Activated CD4-positive, alpha-beta T cell treated with anti-CD3 and anti-CD28 coated beads, Interleukin-2, amount 50 U/mL, for 24 hours (primary cell): ENCODE results near the gene ZMYND8.
A peak's percentile ranks its signal among the peaks of the same experiment; 100 is the strongest.
"Not testable (repeated sequence)": the region's sequence is repeated elsewhere in the genome, so short reads cannot be mapped to it uniquely, and the experiment has no call there.

Source experiments
- DNase-seq, 2 donors: peaks; one replicate each; pipeline ENCODE4 v3.0.0-alpha.2; 2020; ENCODE audit warnings: low read depth in 1 of 2, low spot score in 1 of 2

Gene ZMYND8

GRCh38 chr20:47181056-47181862 lies 175.2 kb downstream of the ZMYND8 start:
- peak in 1 of 2 donors; percentile 4 for DNase-seq

- DNase-seq: no peak
Measured at GRCh38 chr20:47179267-47179666, 177.2 kb downstream of the ZMYND8 start.

- no peak for DNase-seq
Measured at GRCh38 chr20:47178851-47179250, 177.6 kb downstream of the ZMYND8 start.

- no peak for DNase-seq
Measured at GRCh38 chr20:47178277-47178676, 178.2 kb downstream of the ZMYND8 start.

GRCh38 chr20:47176217-47176616 lies 180.3 kb downstream of the ZMYND8 start:
- not testable (repeated sequence) for DNase-seq

- no peak for DNase-seq
Measured at GRCh38 chr20:47175493-47175892, 181.0 kb downstream of the ZMYND8 start.

GRCh38 chr20:47174456-47175243 lies 181.8 kb downstream of the ZMYND8 start:
- no peak for DNase-seq

GRCh38 chr20:47173596-47174216 lies 182.8 kb downstream of the ZMYND8 start:
- no peak for DNase-seq

GRCh38 chr20:47172579-47172978 lies 183.9 kb downstream of the ZMYND8 start:
- no peak for DNase-seq

- DNase-seq: no peak
Measured at GRCh38 chr20:47167846-47168245, 188.7 kb downstream of the ZMYND8 start.

GRCh38 chr20:47165376-47165865 lies 191.1 kb downstream of the ZMYND8 start:
- DNase-seq: no peak

GRCh38 chr20:47164140-47164539 lies 192.4 kb downstream of the ZMYND8 start:
- DNase-seq: no peak

GRCh38 chr20:47161411-47161810 lies 195.1 kb downstream of the ZMYND8 start:
- DNase-seq: no peak

GRCh38 chr20:47160992-47161391 lies 195.5 kb downstream of the ZMYND8 start:
- no peak for DNase-seq

- no peak for DNase-seq
Measured at GRCh38 chr20:47160240-47160639, 196.3 kb downstream of the ZMYND8 start.
